ENCODE measurements around the gene PRUNE1.
A peak's percentile ranks its signal among the peaks of the same experiment; 100 is the strongest.

The PRUNE1 gene
- long read RNA-seq, donor 1, partial matches to known transcripts: 0 of 6 reads
- long read RNA-seq, donor 1, other reads (novel, unspliced or antisense): 0 of 6 reads
- long read RNA-seq, donor 2, partial matches to known transcripts: 0 of 3 reads
- long read RNA-seq, donor 2, other reads (novel, unspliced or antisense): 0 of 3 reads
- long read RNA-seq, donor 3, partial matches to known transcripts: 0 of 2 reads
- long read RNA-seq, donor 3, other reads (novel, unspliced or antisense): 0 of 2 reads
- long read RNA-seq, donor 4, partial matches to known transcripts: 0 of 4 reads
- long read RNA-seq, donor 4, other reads (novel, unspliced or antisense): 0 of 4 reads
- long read RNA-seq, donor 5, partial matches to known transcripts: 0 of 6 reads
- long read RNA-seq, donor 5, other reads (novel, unspliced or antisense): 0 of 6 reads
- long read RNA-seq, donor 6, partial matches to known transcripts: 0 of 4 reads
- long read RNA-seq, donor 6, other reads (novel, unspliced or antisense): 0 of 4 reads
- long read RNA-seq, donor 7, partial matches to known transcripts: 0 of 5 reads
- long read RNA-seq, donor 7, other reads (novel, unspliced or antisense): 0 of 5 reads
- long read RNA-seq, donor 8, transcript PRUNE1-201 (8 exons, 2,997 nt): major isoform, 6 of 7 reads
- long read RNA-seq, donor 8, partial matches to known transcripts: 0 of 7 reads
- long read RNA-seq, donor 8, other reads (novel, unspliced or antisense): 0 of 7 reads

GRCh38 chr1:151008244-151009205 is at the start of gene PRUNE1:
Gene PRUNE1, plus strand, starts transcription at chr1:151008449. Its CDS starts 184 bp downstream, at chr1:151008633.
- DNase-seq: peak; percentile 90

DNA sequence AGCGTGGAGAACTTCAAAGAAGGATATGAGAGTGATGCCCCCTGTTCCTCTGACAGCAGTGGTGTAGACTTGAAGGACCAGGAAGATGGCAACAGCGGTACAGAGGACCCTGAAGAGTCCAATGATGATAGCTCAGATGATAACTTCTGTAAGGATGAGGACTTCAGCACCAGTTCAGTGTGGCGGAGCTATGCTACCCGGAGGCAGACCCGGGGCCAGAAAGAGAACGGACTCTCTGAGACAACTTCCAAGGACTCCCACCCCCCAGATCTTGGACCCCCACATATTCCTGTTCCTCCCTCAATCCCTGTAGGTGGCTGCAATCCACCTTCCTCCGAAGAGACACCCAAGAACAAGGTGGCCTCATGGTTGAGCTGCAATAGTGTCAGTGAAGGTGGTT is 47.6 kb upstream of the PRUNE1 start:
- DNase-seq: no peak

DNA sequence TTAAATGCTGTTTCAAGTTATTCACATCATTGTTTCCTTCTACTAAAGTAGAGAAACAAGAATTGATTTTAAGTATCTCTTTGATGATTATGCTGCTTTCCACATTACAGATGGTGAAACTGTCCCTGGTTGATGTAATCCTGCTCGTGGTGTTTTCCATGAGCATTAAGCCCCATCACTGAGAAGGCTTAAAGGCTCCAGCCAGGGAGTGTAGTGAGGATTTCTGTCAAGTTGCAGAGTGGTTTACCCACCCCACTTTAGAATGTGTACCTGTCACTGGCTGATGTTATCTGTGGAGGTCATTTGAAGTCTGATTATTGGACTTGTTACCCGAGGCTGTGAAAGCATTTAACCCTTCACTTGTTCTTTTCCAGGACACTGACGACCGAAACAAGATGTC is 46.5 kb upstream of the PRUNE1 start:
- no peak for DNase-seq

DNA sequence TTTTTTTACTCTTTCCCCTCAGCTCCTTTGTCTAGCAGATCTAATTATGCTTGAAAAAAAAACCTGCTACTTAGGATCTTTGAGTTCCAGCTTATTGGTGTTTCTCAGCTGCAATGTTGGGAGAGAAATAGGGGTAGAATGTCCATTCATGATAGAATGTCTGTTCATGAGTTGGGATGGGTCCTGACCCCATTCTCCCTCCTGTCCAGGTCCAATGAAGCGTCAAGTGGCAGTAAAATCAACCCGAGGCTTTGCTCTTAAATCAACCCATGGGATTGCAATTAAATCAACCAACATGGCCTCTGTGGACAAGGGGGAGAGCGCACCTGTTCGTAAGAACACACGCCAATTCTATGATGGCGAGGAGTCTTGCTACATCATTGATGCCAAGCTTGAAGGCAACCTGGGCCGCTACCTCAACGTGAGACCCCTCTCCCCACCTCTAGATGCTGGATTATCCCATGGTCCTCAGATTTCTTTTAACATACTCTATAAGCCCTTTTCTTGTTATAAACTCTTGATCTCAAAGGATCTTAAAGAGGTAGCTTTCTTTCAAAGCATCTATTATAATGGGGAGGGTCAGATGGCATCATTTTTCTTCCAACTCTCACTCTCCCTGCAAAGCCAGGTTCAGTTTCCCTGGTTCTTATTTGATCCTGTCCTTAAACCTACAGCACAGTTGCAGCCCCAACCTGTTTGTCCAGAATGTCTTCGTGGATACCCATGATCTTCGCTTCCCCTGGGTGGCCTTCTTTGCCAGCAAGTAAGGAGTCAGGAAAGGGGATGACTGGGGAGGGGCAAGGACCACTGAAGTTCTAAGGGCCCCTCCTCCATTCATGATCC is 44.7 kb upstream of the PRUNE1 start:
- no peak for DNase-seq

DNA sequence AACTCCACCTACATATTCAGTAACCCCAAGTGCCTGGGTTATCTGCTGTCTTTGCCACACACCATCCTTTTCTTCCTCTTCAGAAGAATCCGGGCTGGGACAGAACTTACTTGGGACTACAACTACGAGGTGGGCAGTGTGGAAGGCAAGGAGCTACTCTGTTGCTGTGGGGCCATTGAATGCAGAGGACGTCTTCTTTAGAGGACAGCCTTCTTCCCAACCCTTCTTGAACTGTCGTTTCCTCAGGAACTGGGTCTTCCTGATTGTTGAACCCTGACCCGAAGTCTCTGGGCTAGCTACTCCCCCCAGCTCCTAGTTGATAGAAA is 44.1 kb upstream of the PRUNE1 start:
- DNase-seq: no peak

- no peak for DNase-seq
Measured at GRCh38 chr1:150965605-150966004, 42.6 kb upstream of the PRUNE1 start.

GRCh38 chr1:150966011-150966410 is 42.2 kb upstream of the PRUNE1 start:
- no peak for DNase-seq

DNA sequence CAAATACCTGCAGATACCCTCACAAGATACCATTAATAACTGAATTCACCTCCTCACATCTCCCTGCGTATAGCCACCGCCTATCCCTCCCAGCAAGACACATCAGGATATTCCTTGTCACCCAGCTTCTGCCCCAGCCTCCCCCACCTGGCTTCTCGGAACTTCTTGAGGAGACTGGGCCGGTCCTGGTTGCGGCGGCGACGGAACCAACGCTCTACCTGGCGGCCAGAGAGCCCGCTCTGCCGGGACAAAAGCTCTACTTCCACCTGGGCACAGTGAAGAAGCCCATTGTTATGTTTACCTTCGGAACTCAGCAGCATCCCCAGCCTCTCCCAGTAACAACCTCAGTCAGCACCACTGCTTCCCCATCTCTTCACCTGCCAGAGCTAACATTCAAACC is 40.3 kb upstream of the PRUNE1 start:
- no peak for DNase-seq

DNA sequence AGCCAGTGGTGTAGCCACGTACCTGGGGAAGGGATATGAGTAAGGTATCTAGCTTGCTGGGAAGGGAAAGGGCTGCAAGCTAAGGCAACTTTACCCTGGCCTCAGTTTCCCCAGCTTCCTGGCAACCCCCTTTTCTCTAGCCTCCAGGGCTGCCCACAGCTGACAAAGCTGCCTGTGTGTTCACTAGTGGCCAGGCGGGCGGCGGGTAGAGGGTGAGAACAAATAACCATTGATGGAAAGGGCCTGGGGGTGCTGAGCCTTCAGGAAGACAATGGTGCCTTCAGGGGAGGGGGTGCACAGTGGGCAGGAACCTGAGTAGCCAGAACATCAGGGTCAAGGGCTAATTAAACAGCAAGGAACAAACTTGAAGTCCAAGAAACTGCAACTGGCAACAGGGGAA is 39.8 kb upstream of the PRUNE1 start:
- DNase-seq: no peak

DNA sequence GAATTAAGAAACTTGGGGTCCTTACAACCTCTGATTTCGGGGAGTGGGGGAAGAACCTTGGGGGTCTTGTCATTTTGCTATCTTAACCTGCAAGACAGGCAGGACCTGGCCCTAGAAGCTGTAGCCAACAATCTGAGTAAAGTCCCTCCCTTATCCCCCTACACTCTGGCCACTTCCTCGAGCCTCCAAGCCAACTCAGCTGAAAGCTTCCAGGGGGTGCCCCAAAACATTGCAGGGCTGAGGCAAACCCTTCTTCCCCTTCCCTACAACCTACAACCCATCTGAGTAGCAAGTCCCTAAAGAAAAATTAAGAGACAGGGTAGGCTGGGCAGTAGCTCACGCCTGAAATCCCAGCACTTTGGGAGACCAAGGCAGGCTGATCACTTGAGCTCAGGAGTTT is 38.6 kb upstream of the PRUNE1 start:
- no peak for DNase-seq

DNA sequence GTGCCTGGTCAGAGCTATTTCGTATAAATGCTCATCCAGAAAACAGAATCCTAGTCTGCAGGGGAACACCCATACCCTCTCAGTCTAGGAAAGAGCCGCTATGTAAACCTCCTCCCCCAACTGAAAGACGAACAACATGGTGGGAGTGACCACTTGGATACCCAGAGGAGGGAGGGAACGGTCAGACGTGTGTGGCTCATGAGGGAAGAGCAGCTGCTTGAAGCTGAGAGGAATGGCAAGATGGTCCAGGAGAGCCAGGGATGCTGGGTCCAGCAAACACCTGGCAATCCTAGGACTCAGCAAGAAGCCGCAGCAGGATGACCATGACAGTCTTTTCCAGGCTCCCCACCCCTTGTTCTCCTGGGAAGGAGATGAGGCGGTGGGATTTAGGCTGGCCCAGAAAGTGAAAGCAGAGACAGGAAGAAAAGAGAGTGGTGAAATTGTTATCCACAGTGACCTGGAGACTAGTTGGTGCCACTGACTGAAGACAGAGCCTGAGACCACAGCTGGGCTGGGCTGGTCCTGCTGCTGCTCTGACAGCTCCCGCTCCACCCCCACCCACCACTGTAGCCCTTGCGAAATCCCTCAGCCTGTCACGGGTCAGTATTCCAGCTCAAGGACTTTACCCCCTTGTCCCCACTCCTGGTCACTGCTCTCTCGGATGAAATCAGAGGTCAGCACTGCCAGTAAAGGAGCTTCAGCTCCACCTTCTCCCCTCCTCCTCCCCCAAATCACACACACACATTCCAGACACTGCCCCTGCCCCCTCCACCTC is 37.3 kb upstream of the PRUNE1 start:
- peak; percentile 31 for DNase-seq

DNA sequence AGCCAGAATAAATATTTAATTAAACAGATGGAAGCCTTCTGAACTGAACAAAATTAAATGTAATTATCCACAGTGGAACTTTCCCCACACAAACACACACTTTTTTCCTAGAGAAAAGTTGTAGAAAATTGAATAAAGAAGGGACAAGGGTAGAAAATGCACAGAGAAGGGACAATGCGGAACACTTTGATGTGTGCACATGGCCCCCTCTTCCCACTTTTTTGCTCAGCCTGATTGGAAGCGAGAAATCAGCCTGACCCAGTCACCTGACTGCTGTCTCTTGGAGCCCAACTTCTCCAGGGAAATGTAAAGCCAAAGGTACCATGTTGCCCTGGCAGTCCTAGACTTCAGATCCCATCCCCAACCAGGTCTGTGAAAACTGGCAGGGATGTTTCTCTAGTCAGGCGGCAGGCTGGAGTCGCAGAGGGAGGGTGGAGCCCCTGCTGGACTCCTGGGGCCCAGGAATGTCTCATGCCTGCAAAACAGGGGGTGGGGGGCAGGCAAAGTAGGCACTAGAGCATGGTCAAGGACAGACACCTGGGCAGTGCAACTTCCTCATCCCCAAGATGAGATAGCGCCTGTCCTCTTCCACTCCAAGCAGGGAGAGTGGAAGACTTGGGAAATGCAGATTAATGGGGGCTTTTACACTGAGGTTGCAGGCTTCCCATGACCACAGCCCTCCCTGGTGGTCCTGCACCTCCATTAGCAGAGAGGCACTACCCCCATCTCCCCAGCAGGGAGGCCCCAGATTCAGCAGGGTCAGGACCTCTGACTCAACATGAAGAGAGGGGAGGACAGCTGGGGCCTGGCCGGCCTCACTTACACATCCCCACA is 36.4 kb upstream of the PRUNE1 start:
- DNase-seq: no peak

- no peak for DNase-seq
Measured at GRCh38 chr1:150972417-150972940, 35.8 kb upstream of the PRUNE1 start.

GRCh38 chr1:150973258-150973835 is 34.9 kb upstream of the PRUNE1 start:
- DNase-seq: no peak

DNA sequence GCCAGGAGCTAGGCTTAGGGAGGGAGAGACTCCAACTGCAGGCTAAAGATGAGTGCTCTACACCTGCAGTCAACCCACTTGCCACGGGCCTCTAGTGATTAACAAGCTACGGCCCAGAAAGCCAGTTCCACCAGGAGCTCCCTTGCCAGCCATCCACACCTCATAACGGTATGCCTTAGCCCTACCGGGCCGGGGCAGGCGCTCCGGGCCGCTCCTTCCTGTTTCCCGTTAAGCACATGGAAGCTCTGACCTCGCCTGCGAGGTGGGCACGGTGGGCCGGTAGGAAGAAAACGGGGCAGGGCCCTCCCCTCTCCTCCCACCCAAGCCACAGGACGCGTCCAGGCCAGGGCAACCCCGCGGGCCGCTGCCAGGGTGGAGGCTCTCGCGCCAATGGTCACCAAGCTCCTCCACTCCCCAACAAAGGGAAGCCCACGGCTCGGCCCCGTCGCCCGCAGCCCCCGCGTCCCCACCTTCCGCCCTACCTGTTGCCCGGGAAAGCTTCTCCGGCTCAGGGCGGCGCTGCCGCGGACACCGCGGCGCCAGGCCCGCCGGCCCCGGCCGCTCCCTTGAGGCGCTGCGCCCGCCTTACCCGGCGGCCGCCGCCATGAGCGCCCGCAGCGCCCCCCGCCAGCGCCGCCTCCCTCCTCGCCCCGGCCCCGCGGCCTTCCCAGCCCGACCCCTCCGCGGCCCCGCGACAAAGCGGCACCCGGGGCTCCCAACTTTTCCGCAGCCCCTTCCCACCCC is 34.2 kb upstream of the PRUNE1 start:
- peak; percentile 82 for DNase-seq

- peak; percentile 86 for DNase-seq
Measured at GRCh38 chr1:150974580-150975478, 33.4 kb upstream of the PRUNE1 start, which contains the start of gene CERS2. Gene CERS2, minus strand, starts transcription at chr1:150974835. Its CDS starts 5,745 bp downstream, at chr1:150969090.

DNA sequence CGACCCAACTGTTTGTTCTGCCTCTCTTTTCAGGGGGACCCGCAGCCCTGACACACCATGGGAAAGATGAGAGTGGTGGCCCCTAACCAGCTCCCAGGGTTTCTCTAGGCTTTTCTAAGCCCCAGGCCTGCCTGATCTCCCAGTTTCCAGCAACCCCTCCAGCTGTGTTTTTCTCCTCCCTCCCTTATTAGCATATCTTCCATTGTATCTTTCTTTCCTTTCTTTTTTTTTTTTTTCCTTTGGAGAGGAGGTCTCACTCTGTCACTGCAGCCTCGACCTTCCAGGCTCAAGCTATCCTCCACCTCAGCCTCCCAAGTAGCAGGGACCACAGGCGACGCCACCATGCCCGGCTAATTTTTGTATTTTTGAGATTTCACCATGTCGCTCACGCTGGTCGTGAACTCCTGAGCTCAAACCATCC is 31.8 kb upstream of the PRUNE1 start:
- DNase-seq: no peak
